ENCODE data around the gene CCDC81. TPM values are rescaled to one million over a fixed set of nuclear protein-coding genes. Genes with fewer than 3 reads are reported as not detected.

Gene CCDC81
- total RNA-seq, 1 donor from 2014 or later: 0.74 TPM

DNA sequence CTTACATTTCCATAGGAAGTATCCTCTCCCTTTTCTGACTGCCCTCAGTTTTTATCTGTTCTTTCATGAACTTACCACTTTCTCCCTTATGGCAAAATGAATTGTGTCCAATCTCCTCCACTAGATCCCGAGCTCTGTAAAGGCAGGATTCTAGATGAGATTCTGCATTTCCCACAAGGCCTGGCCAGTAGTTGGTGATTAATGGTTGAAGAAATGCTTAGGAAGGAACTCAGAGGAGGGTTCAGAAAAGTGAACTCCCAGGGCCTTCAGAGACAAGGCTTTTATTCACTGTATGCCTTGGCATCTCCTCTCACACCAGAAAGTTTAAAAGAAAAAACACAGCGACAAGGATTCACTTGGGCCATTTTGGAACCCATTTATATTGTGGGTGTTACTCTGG lies 66.2 kb downstream of the CCDC81 start:
- no peak for DNase-seq
- Mint-ChIP-seq H3K4me1 (ENCODE audit: low read depth, unreplicated experiment) (no peaks in the 10 kb centered on the region), H3K27me3 (ENCODE audit: unreplicated experiment) (no peaks in the 10 kb centered on the region), H3K27ac (ENCODE audit: unreplicated experiment) (no peak overlapping the region), H3K36me3 (ENCODE audit: unreplicated experiment) (no peaks in the 10 kb centered on the region), H3K4me3 (ENCODE audit: unreplicated experiment) (no peak overlapping the region), H3K9me3 (ENCODE audit: unreplicated experiment) (no peaks in the 10 kb centered on the region)
- TF ChIP-seq, protein P1, sequence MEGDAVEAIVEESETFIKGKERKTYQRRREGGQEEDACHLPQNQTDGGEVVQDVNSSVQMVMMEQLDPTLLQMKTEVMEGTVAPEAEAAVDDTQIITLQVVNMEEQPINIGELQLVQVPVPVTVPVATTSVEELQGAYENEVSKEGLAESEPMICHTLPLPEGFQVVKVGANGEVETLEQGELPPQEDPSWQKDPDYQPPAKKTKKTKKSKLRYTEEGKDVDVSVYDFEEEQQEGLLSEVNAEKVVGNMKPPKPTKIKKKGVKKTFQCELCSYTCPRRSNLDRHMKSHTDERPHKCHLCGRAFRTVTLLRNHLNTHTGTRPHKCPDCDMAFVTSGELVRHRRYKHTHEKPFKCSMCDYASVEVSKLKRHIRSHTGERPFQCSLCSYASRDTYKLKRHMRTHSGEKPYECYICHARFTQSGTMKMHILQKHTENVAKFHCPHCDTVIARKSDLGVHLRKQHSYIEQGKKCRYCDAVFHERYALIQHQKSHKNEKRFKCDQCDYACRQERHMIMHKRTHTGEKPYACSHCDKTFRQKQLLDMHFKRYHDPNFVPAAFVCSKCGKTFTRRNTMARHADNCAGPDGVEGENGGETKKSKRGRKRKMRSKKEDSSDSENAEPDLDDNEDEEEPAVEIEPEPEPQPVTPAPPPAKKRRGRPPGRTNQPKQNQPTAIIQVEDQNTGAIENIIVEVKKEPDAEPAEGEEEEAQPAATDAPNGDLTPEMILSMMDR (IDR thresholded peaks at IDR 0.05; ENCODE audit: partially characterized antibody, unreplicated experiment): no peak

DNA sequence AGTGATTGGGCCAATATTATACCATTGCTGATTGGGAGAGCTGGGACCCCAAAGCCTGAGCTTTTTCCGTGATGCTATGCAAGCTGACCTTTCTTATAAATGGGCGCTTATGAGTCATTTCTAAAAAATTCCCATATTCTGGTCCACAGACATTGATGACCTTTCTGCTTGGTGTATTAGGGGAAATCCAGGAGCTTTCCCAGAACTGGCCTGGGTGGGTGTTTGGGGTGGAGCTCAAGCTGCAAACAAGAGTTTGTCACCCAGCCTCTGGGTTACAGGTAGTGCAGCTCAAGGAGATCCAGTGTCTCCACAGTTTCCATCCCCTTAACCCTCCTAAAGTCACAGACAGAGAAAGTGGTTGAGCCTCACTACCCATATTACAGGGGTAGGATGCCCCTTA lies 67.7 kb downstream of the CCDC81 start:
- Mint-ChIP-seq H3K27me3 (ENCODE audit: unreplicated experiment) (no peaks in the 10 kb centered on the region), H3K4me1 (ENCODE audit: low read depth, unreplicated experiment) (no peaks in the 10 kb centered on the region), H3K27ac (ENCODE audit: unreplicated experiment) (no peak overlapping the region), H3K36me3 (ENCODE audit: unreplicated experiment) (no peaks in the 10 kb centered on the region), H3K4me3 (ENCODE audit: unreplicated experiment) (no peak overlapping the region), H3K9me3 (ENCODE audit: unreplicated experiment) (no peaks in the 10 kb centered on the region)
- TF ChIP-seq, protein P1 (IDR thresholded peaks at IDR 0.05; ENCODE audit: partially characterized antibody, unreplicated experiment): no peak
- no peak for DNase-seq

DNA sequence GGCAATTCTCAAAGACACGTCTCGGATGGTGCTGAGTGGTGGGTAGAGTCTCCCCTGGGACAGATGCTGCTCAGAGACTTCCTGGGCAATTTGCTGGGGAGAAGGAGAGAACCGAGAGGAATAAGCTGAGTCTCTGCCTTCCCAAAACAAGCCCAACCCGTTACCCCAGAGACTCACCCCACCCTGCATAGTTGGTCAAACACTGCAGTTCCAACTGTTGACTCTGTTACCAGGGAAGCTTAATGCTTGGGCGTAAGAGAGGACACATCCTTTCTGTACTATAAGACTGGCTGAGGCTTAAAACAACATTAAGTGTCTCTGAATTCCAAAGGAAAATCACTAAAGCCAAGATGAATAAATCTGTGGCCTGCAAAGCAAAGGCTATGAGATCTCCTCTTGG lies 68.1 kb downstream of the CCDC81 start:
- Mint-ChIP-seq H3K4me1 (ENCODE audit: low read depth, unreplicated experiment) (no peaks in the 10 kb centered on the region), H3K4me3 (ENCODE audit: unreplicated experiment) (no peak overlapping the region), H3K36me3 (ENCODE audit: unreplicated experiment) (no peaks in the 10 kb centered on the region), H3K27ac (ENCODE audit: unreplicated experiment) (no peak overlapping the region), H3K9me3 (ENCODE audit: unreplicated experiment) (no peaks in the 10 kb centered on the region), H3K27me3 (ENCODE audit: unreplicated experiment) (no peaks in the 10 kb centered on the region)
- TF ChIP-seq, protein P1 (IDR thresholded peaks at IDR 0.05; ENCODE audit: partially characterized antibody, unreplicated experiment): no peak
- DNase-seq: no peak

DNA sequence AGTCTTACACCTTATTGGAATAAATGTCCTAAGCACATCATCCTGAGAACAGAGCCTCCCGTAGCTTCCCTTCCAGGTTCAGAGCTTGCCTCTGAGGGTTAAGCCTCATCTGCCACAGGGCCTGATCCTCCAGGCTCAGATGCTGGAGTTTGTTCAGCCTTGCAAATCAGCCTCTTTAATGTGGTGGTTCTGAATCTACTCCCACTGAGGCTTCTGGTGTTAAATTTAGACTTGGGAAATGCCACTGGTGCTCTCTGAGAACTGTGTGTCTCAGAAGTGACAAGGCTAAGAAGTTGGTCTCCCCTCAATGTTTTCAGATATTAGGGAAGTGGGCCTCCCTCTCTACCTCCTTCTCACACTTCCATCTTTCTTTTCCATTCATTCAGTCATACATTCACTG lies 68.7 kb downstream of the CCDC81 start:
- no peaks in the 10 kb centered on the region for H3K27me3 Mint-ChIP-seq (ENCODE audit: unreplicated experiment)
- no peak overlapping the region for H3K27ac Mint-ChIP-seq (ENCODE audit: unreplicated experiment)
- no peak overlapping the region for H3K4me3 Mint-ChIP-seq (ENCODE audit: unreplicated experiment)
- TF ChIP-seq, protein P1 (IDR thresholded peaks at IDR 0.05; ENCODE audit: partially characterized antibody, unreplicated experiment): no peak
- no peaks in the 10 kb centered on the region for H3K36me3 Mint-ChIP-seq (ENCODE audit: unreplicated experiment)
- no peaks in the 10 kb centered on the region for H3K9me3 Mint-ChIP-seq (ENCODE audit: unreplicated experiment)
- no peaks in the 10 kb centered on the region for H3K4me1 Mint-ChIP-seq (ENCODE audit: low read depth, unreplicated experiment)
- no peak for DNase-seq

DNA sequence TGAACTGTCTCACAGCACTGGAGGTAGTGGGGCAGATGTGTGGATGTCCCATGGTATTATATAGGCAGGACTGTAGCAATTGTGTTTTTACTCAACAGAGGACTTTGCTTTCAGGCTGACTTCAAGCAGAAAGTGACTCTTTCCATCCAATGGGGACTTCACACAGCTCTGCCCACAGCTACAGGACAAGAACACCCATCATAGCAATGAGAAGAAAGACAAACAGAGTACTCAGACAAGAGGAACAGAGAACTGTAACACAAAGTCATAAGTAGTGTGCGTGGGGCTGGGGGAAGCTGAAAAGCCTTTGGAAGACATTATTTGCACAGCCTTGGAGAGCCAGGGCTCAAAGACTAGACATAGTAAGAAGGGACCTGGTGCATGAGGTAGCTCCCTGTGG lies 70.3 kb downstream of the CCDC81 start:
- no peak for DNase-seq
- H3K9me3 Mint-ChIP-seq (ENCODE audit: unreplicated experiment): no peaks in the 10 kb centered on the region
- TF ChIP-seq, protein P1 (IDR thresholded peaks at IDR 0.05; ENCODE audit: partially characterized antibody, unreplicated experiment): no peak
- H3K4me3 Mint-ChIP-seq (ENCODE audit: unreplicated experiment): no peak overlapping the region
- no peaks in the 10 kb centered on the region for H3K27me3 Mint-ChIP-seq (ENCODE audit: unreplicated experiment)
- no peaks in the 10 kb centered on the region for H3K36me3 Mint-ChIP-seq (ENCODE audit: unreplicated experiment)
- H3K4me1 Mint-ChIP-seq (ENCODE audit: low read depth, unreplicated experiment): no peaks in the 10 kb centered on the region
- no peak overlapping the region for H3K27ac Mint-ChIP-seq (ENCODE audit: unreplicated experiment)

Data from glutamatergic neuron (in vitro differentiated cells).